Sigmoid colon (tissue), 3 donors: ENCODE results near the gene IKBKE.

Source experiments
- POLR2A ChIP-seq, 2 donors: fragments of 450-650 bp; IDR thresholded peaks; one replicate each; pipeline ENCODE4 v1.6.1; 2016; ENCODE audit warnings: antibody characterized with exemption in 2 of 2, mild to moderate bottlenecking in 2 of 2, moderate library complexity in 2 of 2
- TF ChIP-seq, protein P1 (sequence below), 4 experiments: fragments of 450-650 bp in 3 of 4; fragments of 200-600 bp in 1 of 4; IDR thresholded peaks; one replicate each; pipeline ENCODE4 v1.5.1; 2016 to 2019; ENCODE audit warnings: antibody characterized with exemption in 4 of 4, mild to moderate bottlenecking in 3 of 4, moderate library complexity in 2 of 4

DNA sequence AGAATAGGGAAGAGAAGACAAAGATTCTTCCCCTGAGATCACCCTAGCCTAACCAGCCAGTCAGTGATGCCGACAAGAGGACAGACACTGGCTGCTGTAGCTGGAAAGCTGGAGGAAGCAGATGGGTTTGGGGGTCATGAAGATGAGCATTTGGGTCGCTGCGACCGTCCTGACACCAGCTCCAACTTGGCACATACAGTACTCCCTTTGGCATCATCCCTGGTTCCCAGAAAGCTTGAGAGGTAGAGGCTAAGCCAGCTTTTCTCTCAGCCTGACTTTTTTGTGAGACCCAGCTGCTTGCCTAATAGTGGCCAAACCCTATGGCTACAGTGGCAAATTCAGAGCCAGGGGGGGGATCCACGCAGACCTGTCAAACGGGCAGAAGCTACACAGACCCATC, 43.0 kb upstream of the IKBKE start:
- TF ChIP-seq, protein P1, sequence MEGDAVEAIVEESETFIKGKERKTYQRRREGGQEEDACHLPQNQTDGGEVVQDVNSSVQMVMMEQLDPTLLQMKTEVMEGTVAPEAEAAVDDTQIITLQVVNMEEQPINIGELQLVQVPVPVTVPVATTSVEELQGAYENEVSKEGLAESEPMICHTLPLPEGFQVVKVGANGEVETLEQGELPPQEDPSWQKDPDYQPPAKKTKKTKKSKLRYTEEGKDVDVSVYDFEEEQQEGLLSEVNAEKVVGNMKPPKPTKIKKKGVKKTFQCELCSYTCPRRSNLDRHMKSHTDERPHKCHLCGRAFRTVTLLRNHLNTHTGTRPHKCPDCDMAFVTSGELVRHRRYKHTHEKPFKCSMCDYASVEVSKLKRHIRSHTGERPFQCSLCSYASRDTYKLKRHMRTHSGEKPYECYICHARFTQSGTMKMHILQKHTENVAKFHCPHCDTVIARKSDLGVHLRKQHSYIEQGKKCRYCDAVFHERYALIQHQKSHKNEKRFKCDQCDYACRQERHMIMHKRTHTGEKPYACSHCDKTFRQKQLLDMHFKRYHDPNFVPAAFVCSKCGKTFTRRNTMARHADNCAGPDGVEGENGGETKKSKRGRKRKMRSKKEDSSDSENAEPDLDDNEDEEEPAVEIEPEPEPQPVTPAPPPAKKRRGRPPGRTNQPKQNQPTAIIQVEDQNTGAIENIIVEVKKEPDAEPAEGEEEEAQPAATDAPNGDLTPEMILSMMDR (IDR thresholded peaks at IDR 0.05): no peak
- no peak for TF ChIP-seq POLR2A (IDR thresholded peaks at IDR 0.05)
